Coronary artery (tissue), 2 donors: Measurements from ENCODE around the gene LDB1.

Source experiments
- DNase-seq: peaks from one replicate; pipeline ENCODE4 v3.0.0-alpha.2; 2017; ENCODE audit warnings: low spot score
- H3K27ac ChIP-seq, 2 donors: fragments of 200-600 bp; sonication (generic); one replicate each; pipeline ENCODE4 v1.5.1; 2016 to 2019
- H3K4me3 ChIP-seq: fragments of 200-600 bp; sonication (generic); 2 replicates; pipeline ENCODE4 v1.5.1; 2016; ENCODE audit warnings: mild to moderate bottlenecking, moderate library complexity
- CTCF ChIP-seq: fragments of 200-600 bp; sonication (generic); IDR thresholded peaks from one replicate; pipeline ENCODE4 v1.5.1; 2019; ENCODE audit warnings: antibody characterized with exemption

Gene LDB1

GRCh38 chr10:102120142-102120990, at the start of gene LDB1:
TSS of gene LDB1 (minus strand) at chr10:102120368. CDS start at chr10:102120110, 258 bp downstream.
- TF ChIP-seq CTCF, result no peak
- H3K4me3 ChIP-seq, result peak within 1 kb of the TSS; percentile 96
- peak within 1 kb of the TSS; percentile 99 to 100 for H3K27ac ChIP-seq
- DNase-seq, result peak; percentile 88

- no peak for TF ChIP-seq CTCF
- Histone ChIP-seq H3K4me3 (no peak overlapping the region), H3K27ac (no peak overlapping the region)
- no peak for DNase-seq
Measured at GRCh38 chr10:102167861-102168260, 47.7 kb upstream of the LDB1 start.

- no peak overlapping the region for H3K27ac ChIP-seq
- no peak for DNase-seq
- TF ChIP-seq CTCF, result no peak
- H3K4me3 ChIP-seq, result no peak overlapping the region
Measured at GRCh38 chr10:102163342-102163989, 43.3 kb upstream of the LDB1 start.

- DNase-seq, result no peak
- Histone ChIP-seq H3K27ac (no peak overlapping the region), H3K4me3 (no peak overlapping the region)
- TF ChIP-seq CTCF, result no peak
Measured at GRCh38 chr10:102159831-102160230, 39.7 kb upstream of the LDB1 start.

- no peak for DNase-seq
- H3K27ac ChIP-seq, result no peak overlapping the region
- TF ChIP-seq CTCF, result no peak
- H3K4me3 ChIP-seq, result no peak overlapping the region
Measured at GRCh38 chr10:102159051-102159597, 39.0 kb upstream of the LDB1 start.

- DNase-seq, result peak; percentile 7
- no peak overlapping the region for H3K27ac ChIP-seq
- TF ChIP-seq CTCF, result no peak
- H3K4me3 ChIP-seq, result no peak overlapping the region
Measured at GRCh38 chr10:102157224-102157623, 37.1 kb upstream of the LDB1 start.
